GM19328 (cell line): ENCODE results near the gene CBLB.
"Not testable (repeated sequence)": the region's sequence is repeated elsewhere in the genome, so short reads cannot be mapped to it uniquely, and the experiment has no call there.

ENCODE experiments used
- ATAC-seq: cut with Tn5 transposase; IDR thresholded peaks from one replicate; pipeline ENCODE4 v1.9.1; 2021; ENCODE audit warnings: mild to moderate bottlenecking, moderate library complexity; ENCODE audit not compliant: unreplicated experiment

CBLB gene

GRCh38 chr3:105823149-105823867, 45.5 kb downstream of the CBLB start:
- ATAC-seq = no peak

GRCh38 chr3:105822171-105823123, 46.4 kb downstream of the CBLB start:
- no peak for ATAC-seq

- ATAC-seq = no peak
Observed at GRCh38 chr3:105821433-105821832, 47.4 kb downstream of the CBLB start.

GRCh38 chr3:105816833-105817232, 52.0 kb downstream of the CBLB start:
- no peak for ATAC-seq

- not testable (repeated sequence) for ATAC-seq
Observed at GRCh38 chr3:105815331-105815730, 53.5 kb downstream of the CBLB start.

- ATAC-seq = no peak
Observed at GRCh38 chr3:105813710-105814109, 55.1 kb downstream of the CBLB start.

GRCh38 chr3:105812194-105812586, 56.6 kb downstream of the CBLB start:
- ATAC-seq = no peak

- no peak for ATAC-seq
Observed at GRCh38 chr3:105811518-105812193, 57.2 kb downstream of the CBLB start.

- ATAC-seq = no peak
Observed at GRCh38 chr3:105809208-105809888, 59.5 kb downstream of the CBLB start.

- no peak for ATAC-seq
Observed at GRCh38 chr3:105807701-105808100, 61.1 kb downstream of the CBLB start.

GRCh38 chr3:105807146-105807545, 61.7 kb downstream of the CBLB start:
- ATAC-seq = no peak

GRCh38 chr3:105806359-105806758, 62.5 kb downstream of the CBLB start:
- no peak for ATAC-seq

GRCh38 chr3:105805404-105805803, 63.4 kb downstream of the CBLB start:
- no peak for ATAC-seq

- ATAC-seq = no peak
Observed at GRCh38 chr3:105802118-105802706, 66.6 kb downstream of the CBLB start.

- no peak for ATAC-seq
Observed at GRCh38 chr3:105801397-105801796, 67.4 kb downstream of the CBLB start.

GRCh38 chr3:105800320-105800719, 68.5 kb downstream of the CBLB start:
- ATAC-seq = no peak

GRCh38 chr3:105799286-105799685, 69.5 kb downstream of the CBLB start:
- no peak for ATAC-seq

- ATAC-seq = peak; percentile 68
Observed at GRCh38 chr3:105798381-105798934, 70.4 kb downstream of the CBLB start.

GRCh38 chr3:105793040-105793439, 75.8 kb downstream of the CBLB start:
- ATAC-seq = no peak
